HAP-1 (cell line): ENCODE data around the gene HCST.
A peak's percentile ranks its signal among the peaks of the same experiment; 100 is the strongest.
"Not testable (repeated sequence)": the region's sequence is repeated elsewhere in the genome, so short reads cannot be mapped to it uniquely, and the experiment has no call there.

Source experiments
- DNase-seq, 2 experiments: peaks; one replicate each; pipeline ENCODE4 v3.0.0-alpha.2; 2016 to 2020; ENCODE audit warnings: low spot score in 2 of 2
- H3K27me3 ChIP-seq: fragments of 250-450 bp; sonication (Bioruptor Pico); 2 replicates; pipeline ENCODE4 v1.5.1; 2020; ENCODE audit warnings: low read depth, mild to moderate bottlenecking, moderate library complexity
- H3K36me3 ChIP-seq: fragments of 250-450 bp; sonication (Bioruptor Pico); replicated peaks from 2 replicates; pipeline ENCODE4 v1.5.1; 2020; ENCODE audit warnings: mild to moderate bottlenecking
- H3K4me1 ChIP-seq: fragments of 250-450 bp; sonication (Bioruptor Pico); 2 replicates; pipeline ENCODE4 v1.5.1; 2020; ENCODE audit warnings: mild to moderate bottlenecking
- H3K4me3 ChIP-seq: fragments of 250-450 bp; sonication (Bioruptor Pico); 2 replicates; pipeline ENCODE4 v1.5.1; 2020; ENCODE audit warnings: mild to moderate bottlenecking, moderate library complexity
- H3K9me3 ChIP-seq: fragments of 250-450 bp; sonication (Bioruptor Pico); 2 replicates; pipeline ENCODE4 v1.5.1; 2020; ENCODE audit warnings: mild to moderate bottlenecking, moderate library complexity
- in situ Hi-C: fragments of 300-500 bp; cut with MboI; formaldehyde crosslinking; loops from 3 replicates; pipeline ENCODE4 v1.14.3; 2020; ENCODE audit warnings: low sequenced_read_pairs, inconsistent platforms, mixed read lengths

The HCST gene

DNA sequence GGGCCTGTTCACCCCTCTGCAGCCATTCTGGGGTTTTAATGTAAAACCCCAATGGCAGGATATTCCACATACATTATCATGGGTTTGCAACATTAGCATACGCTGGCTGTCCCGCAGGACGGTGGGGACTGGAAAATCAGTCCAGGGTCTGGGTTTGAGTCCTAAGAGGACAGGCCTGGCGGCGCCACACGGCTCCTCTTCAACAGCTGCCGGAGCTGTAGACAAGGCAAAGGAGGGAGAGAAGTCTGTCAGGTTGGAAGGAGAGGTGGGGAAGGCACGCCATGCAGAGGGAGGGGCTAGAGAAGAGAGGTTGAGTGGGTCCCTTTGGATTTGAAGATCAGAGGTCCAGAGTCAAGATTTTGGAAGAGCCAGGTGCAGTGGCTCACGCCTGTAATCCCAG lies 13.9 kb upstream of the HCST start:
- peaks cover 39% of the 10 kb centered on the region for H3K36me3 ChIP-seq
- no peak for DNase-seq
- H3K4me3 ChIP-seq, result no peak overlapping the region
- in situ Hi-C loops, result no loop called here
- no peaks in the 10 kb centered on the region for H3K4me1 ChIP-seq
- H3K27me3 ChIP-seq, result no peaks in the 10 kb centered on the region
- no peaks in the 10 kb centered on the region for H3K9me3 ChIP-seq

DNA sequence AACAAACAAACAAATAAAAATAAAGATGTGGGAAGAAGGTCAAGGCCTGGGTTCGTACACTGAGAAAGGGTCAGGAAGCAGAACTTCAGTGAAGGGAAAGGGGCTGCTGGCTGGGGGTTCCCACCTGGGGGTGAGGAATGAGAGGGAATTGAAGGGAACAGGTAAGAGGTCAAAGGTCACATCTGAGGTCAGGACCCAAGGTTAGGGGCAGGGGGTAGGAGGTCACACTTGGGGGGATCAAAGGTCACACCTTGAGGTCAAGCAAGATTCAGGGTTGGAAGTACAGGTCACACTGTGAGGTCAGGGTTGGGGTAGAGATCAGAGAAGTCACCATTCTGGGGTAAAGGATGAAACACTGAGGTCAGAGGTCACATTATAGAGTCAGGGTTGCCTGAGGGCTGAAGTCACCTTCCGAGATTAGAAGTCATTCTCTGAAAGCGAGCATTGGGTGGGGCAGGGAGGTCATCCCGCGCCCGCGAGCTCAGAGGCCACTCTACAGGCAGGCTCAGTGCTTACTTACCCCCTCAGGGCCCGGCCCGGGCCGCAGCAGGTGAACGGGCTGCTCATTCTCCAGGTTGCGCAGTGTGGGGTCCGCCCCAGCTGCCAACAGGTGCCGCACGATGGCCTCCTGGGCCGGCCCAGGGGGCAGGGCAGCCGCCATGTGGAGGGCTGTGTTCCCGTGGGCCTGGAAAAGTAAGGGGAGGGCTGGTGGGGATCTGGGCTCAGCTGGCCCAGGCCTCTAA lies 12.8 kb upstream of the HCST start:
- Histone ChIP-seq H3K36me3 (peaks cover 51% of the 10 kb centered on the region), H3K9me3 (no peaks in the 10 kb centered on the region), H3K4me1 (no peaks in the 10 kb centered on the region), H3K4me3 (no peak overlapping the region), H3K27me3 (no peaks in the 10 kb centered on the region)
- DNase-seq, result no peak
- in situ Hi-C loops, result no loop called here

GRCh38 chr19:35890113-35890650 lies 12.1 kb upstream of the HCST start:
- peaks cover 57% of the 10 kb centered on the region for H3K36me3 ChIP-seq
- no peak overlapping the region for H3K4me3 ChIP-seq
- H3K27me3 ChIP-seq, result no peaks in the 10 kb centered on the region
- H3K4me1 ChIP-seq, result no peaks in the 10 kb centered on the region
- no peaks in the 10 kb centered on the region for H3K9me3 ChIP-seq
- in situ Hi-C loops, result no loop called here
- DNase-seq, result no peak

GRCh38 chr19:35891819-35892218 lies 10.5 kb upstream of the HCST start:
- peaks cover 67% of the 10 kb centered on the region for H3K36me3 ChIP-seq
- in situ Hi-C loops, H3K4me1 ChIP-seq, H3K9me3 ChIP-seq, DNase-seq, H3K27me3 ChIP-seq, H3K4me3 ChIP-seq: not testable (repeated sequence)

- Histone ChIP-seq H3K9me3 (no peaks in the 10 kb centered on the region), H3K36me3 (peaks cover 64% of the 10 kb centered on the region), H3K27me3 (no peaks in the 10 kb centered on the region), H3K4me3 (no peak overlapping the region), H3K4me1 (no peaks in the 10 kb centered on the region)
- in situ Hi-C loops, result no loop called here
- DNase-seq, result no peak
These were observed 8.0 kb upstream of the HCST start for GRCh38 chr19:35894342-35894741.

DNA sequence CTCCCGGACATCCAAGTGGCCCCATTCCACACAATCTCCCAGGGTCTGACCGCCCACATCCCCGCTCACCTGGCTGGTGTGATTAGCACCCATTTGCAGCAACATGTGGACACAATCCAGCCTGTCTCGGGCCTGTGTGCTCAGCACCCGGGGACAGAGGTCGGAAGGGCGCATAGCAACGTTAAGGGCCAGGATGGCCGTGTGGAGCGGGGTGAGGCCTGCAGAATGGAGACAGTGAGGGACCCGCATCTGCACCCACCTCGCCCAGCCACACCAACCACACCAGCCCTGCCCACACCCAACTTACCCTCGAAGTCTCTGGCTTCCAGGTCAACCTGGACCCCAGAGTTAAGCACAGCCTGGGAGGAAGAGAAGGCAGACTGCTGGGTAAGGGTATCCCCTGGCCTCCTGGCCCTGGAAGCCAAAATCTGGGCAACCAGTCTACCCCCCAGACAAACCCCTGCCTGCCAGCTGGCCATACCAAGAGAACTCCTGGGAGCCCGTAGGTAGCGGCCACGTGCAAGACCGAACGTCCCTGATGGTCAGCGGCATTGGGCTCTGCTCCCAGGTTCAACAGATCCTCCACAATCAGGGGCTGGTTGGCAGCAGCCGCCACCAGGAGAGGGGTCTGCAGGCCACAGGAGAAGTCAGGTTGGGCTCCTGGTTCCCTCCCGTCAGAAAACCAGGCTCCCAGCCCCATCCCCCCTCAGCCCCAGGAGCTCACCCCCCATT lies 6.3 kb upstream of the HCST start:
- no peak for DNase-seq
- H3K27me3 ChIP-seq, result no peaks in the 10 kb centered on the region
- H3K4me1 ChIP-seq, result 0 out of 2 replicates have a peak, but pooled peaks cover 2% of the 10 kb centered on the region
- no peak overlapping the region for H3K4me3 ChIP-seq
- peaks cover 50% of the 10 kb centered on the region for H3K36me3 ChIP-seq
- in situ Hi-C loops, result no loop called here
- H3K9me3 ChIP-seq, result no peaks in the 10 kb centered on the region

- 0 out of 2 replicates have a peak, but pooled peaks cover 2% of the 10 kb centered on the region for H3K4me1 ChIP-seq
- H3K36me3 ChIP-seq, result peaks cover 48% of the 10 kb centered on the region
- no peaks in the 10 kb centered on the region for H3K27me3 ChIP-seq
- no peak for DNase-seq
- in situ Hi-C loops, result no loop called here
- H3K9me3 ChIP-seq, result no peaks in the 10 kb centered on the region
- no peak overlapping the region for H3K4me3 ChIP-seq
These were observed 5.7 kb upstream of the HCST start for GRCh38 chr19:35896643-35897040.

- H3K4me1 ChIP-seq, result 0 out of 2 replicates have a peak, but pooled peaks cover 2% of the 10 kb centered on the region
- no peak overlapping the region for H3K4me3 ChIP-seq
- H3K36me3 ChIP-seq, result peaks cover 44% of the 10 kb centered on the region
- no peaks in the 10 kb centered on the region for H3K27me3 ChIP-seq
- DNase-seq, result no peak
- no peaks in the 10 kb centered on the region for H3K9me3 ChIP-seq
- in situ Hi-C loops, result no loop called here
These were observed 4.5 kb upstream of the HCST start for GRCh38 chr19:35897706-35898451.

- no peaks in the 10 kb centered on the region for H3K9me3 ChIP-seq
These were observed 3.9 kb upstream of the HCST start for GRCh38 chr19:35898499-35898809.

DNA sequence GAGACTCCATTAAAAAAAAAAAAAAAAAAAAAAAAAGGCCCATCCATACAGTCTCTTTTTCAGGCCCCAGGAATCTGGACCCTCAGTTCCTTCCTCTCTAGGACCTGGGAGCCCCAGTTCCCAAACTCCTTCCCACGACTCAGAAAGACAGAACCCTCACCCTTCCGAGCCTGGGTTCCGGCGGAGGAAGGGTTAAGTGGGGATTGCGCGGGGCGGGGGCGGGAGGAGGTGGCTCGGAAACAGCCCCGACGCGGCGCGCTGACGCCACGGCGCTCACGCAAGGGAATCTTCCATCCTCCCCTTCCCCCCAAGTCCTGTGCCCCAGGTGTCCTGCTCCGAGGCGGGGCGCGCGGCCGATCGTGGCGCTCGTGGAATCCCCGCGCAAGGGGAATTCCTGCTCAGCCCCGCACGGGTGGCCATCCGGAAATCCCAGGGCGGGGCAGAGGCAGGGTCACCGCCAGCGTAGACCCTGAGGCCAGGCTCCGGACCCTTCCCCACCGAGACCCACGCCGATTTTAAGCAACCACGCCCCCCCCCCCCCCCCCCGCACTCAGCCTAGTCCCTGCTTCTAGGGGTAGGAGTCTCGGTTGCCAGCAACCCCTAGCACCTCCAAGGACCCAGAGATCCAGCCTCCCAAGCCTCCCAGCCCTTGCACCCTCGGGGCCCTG lies 2.6 kb upstream of the HCST start:
- in situ Hi-C loops, result no loop called here
- H3K4me1 ChIP-seq, result peaks cover 7% of the 10 kb centered on the region; the same call in 1 of the 2 replicates

More at GRCh38 chr19:35898499-35898809, 3.9 kb upstream of the HCST start:
- peaks cover 38% of the 10 kb centered on the region for H3K36me3 ChIP-seq
- in situ Hi-C loops, result no loop called here
- H3K4me3 ChIP-seq, result peak overlapping the region; percentile 83
- DNase-seq, result no peak
- H3K27me3 ChIP-seq, result no peaks in the 10 kb centered on the region
- peaks cover 5% of the 10 kb centered on the region; the same call in 1 of the 2 replicates for H3K4me1 ChIP-seq

GRCh38 chr19:35901055-35901644 lies 1.2 kb upstream of the HCST start:
- Histone ChIP-seq H3K36me3 (peaks cover 14% of the 10 kb centered on the region), H3K9me3 (no peaks in the 10 kb centered on the region), H3K27me3 (no peaks in the 10 kb centered on the region), H3K4me3 (peak overlapping the region; percentile 83), H3K4me1 (peaks cover 7% of the 10 kb centered on the region; the same call in 1 of the 2 replicates)
- DNase-seq, result no peak
- in situ Hi-C loops, result no loop called here

More for the DNA sequence above, 2.6 kb upstream of the HCST start:
- H3K4me3 ChIP-seq, result peak overlapping the region; percentile 83
- no peaks in the 10 kb centered on the region for H3K9me3 ChIP-seq
- H3K36me3 ChIP-seq, result peaks cover 26% of the 10 kb centered on the region
- peak; percentile 77 to 88 for DNase-seq
- H3K27me3 ChIP-seq, result no peaks in the 10 kb centered on the region

- Histone ChIP-seq H3K4me1 (peaks cover 7% of the 10 kb centered on the region; the same call in 1 of the 2 replicates), H3K9me3 (no peaks in the 10 kb centered on the region), H3K36me3 (0 out of 2 replicates have a peak, but pooled peaks cover under 1% of the 10 kb centered on the region), H3K27me3 (no peaks in the 10 kb centered on the region), H3K4me3 (peak overlapping the region; percentile 25)
- in situ Hi-C loops, result no loop called here
- no peak for DNase-seq
These were observed 644 bp downstream of the HCST start for GRCh38 chr19:35902870-35903475.
